HepG2 (cell line): ENCODE data around the gene NLRP13. TPM values are rescaled to one million over a fixed set of nuclear protein-coding genes. Genes with fewer than 3 reads are reported as not detected.

Experiments used
- ATAC-seq: fragments of 200-7000 bp; cut with Tn5 transposase; 3 replicates; pipeline ENCODE4 v1.9.1; 2020; ENCODE audit warnings: mild to moderate bottlenecking, moderate library complexity
- BruUV-seq: library from RNA; stranded (reverse); fragments of 400-500 nt; replicated peaks from 2 replicates; lab custom pipeline; 2021; lab: Mats Ljungman, UMichigan
- CTCF ChIA-PET: fragments of 300-600 bp; formaldehyde crosslinking; extraction: SDS; loops from one replicate; lab custom pipeline; 2021; ENCODE audit warnings: low total read pairs, inconsistent platforms, low intra/inter-chr PET ratio; lab: Yijun Ruan, JAX
- POLR2A ChIA-PET: fragments of 350-600 bp; sonication (Branson Sonifier 250); formaldehyde crosslinking; loops from one replicate; lab custom pipeline; 2020; ENCODE audit warnings: antibody characterized with exemption, inconsistent platforms; lab: Yijun Ruan, JAX
- DNase-seq: peaks from one replicate; pipeline ENCODE4 v3.0.0-alpha.2; 2015; ENCODE audit warnings: low spot score
- FAIRE-seq: peaks from 3 replicates; lab custom pipeline; 2011; peaks lifted over from hg19 to GRCh38; lab: Jason Lieb, UNC
- H2AFZ ChIP-seq: one replicate; pipeline ENCODE4 v1.6.1; 2011; ENCODE audit warnings: low read length, inconsistent platforms
- H3K27ac ChIP-seq: fragments of 300-600 bp; 3 replicates; pipeline ENCODE4 v1.8.0; 2011; ENCODE audit warnings: mixed run types, mild to moderate bottlenecking, mixed read lengths, low read length, inconsistent platforms; ENCODE audit not compliant: insufficient read depth; ENCODE audit errors: extremely low read length
- H3K27me3 ChIP-seq, 2 experiments: fragments of 200-600 bp in 1 of 2; 2 replicates in 1 of 2; 3 replicates in 1 of 2; pipeline versions ENCODE4 v1.6.0 to v1.8.0; 2011; ENCODE audit warnings: low read length in 2 of 2, mild to moderate bottlenecking in 2 of 2, moderate library complexity in 2 of 2, inconsistent platforms in 1 of 2; ENCODE audit not compliant: insufficient read depth in 2 of 2, control insufficient read depth in 1 of 2
- H3K36me3 ChIP-seq, 2 experiments: fragments of 200-600 bp in 1 of 2; replicated peaks in 1 of 2; 2 replicates in 1 of 2; 3 replicates in 1 of 2; pipeline versions ENCODE4 v1.5.1 to v1.8.0; 2011; ENCODE audit warnings: low read length in 2 of 2, inconsistent platforms in 1 of 2; ENCODE audit not compliant: insufficient read depth in 2 of 2, control insufficient read depth in 1 of 2
- H3K4me1 ChIP-seq: 2 replicates; pipeline ENCODE4 v1.5.1; 2012; ENCODE audit warnings: low read length, inconsistent platforms; ENCODE audit not compliant: insufficient read depth
- H3K4me2 ChIP-seq: 2 replicates; pipeline ENCODE4 v1.6.0; 2011; ENCODE audit warnings: low read depth, low read length, inconsistent platforms
- H3K4me3 ChIP-seq, 3 experiments: fragments of 200-600 bp in 1 of 3; sonication (generic), shearing (Covaris generic) in 1 of 3; replicated peaks in 1 of 3; 2 replicates each; pipeline ENCODE4 v1.5.1; 2011 to 2016; ENCODE audit warnings: low read length in 3 of 3, inconsistent platforms in 2 of 3, low read depth in 2 of 3, mild to moderate bottlenecking in 2 of 3, control low read depth in 1 of 3, mixed read lengths in 1 of 3; ENCODE audit not compliant: insufficient read depth in 1 of 3
- H3K79me2 ChIP-seq: one replicate; pipeline ENCODE4 v1.6.1; 2011; ENCODE audit warnings: low read length, inconsistent platforms; ENCODE audit not compliant: insufficient read depth
- H3K9ac ChIP-seq: 2 replicates; pipeline ENCODE4 v1.6.0; 2011; ENCODE audit warnings: mild to moderate bottlenecking, low read depth, low read length, inconsistent platforms; ENCODE audit not compliant: insufficient read depth
- H3K9me3 ChIP-seq: 2 replicates; pipeline ENCODE4 v1.5.1; 2012; ENCODE audit warnings: mild to moderate bottlenecking, low read length
- H4K20me1 ChIP-seq: 2 replicates; pipeline ENCODE4 v1.6.0; 2011; ENCODE audit warnings: inconsistent platforms, mild to moderate bottlenecking, low read length, moderate library complexity; ENCODE audit not compliant: insufficient read depth
- ATF2 ChIP-seq: sonication (generic); formaldehyde crosslinking; IDR thresholded peaks from 2 replicates; pipeline ENCODE4 v1.4.0; 2020; ENCODE audit warnings: missing genetic modification reagents
- ELF1 ChIP-seq: sonication (generic); formaldehyde crosslinking; IDR thresholded peaks from 2 replicates; pipeline ENCODE4 v1.4.0; 2020; ENCODE audit warnings: missing genetic modification reagents
- KAT7 ChIP-seq: IDR thresholded peaks from 2 replicates; pipeline ENCODE4 v1.6.1; 2018; ENCODE audit warnings: borderline replicate concordance, missing compliant biosample characterization
- PPARG ChIP-seq: conservative IDR thresholded peaks from 2 replicates; pipeline ENCODE4 v1.6.1; 2016; ENCODE audit warnings: missing biosample characterization, missing genetic modification reagents
- U2AF2 ChIP-seq: fragments of 200-400 bp; formaldehyde crosslinking; IDR thresholded peaks from 2 replicates; pipeline ENCODE4 v1.6.1; 2017; ENCODE audit warnings: low read depth, mild to moderate bottlenecking, low read length
- ZBTB4 ChIP-seq: sonication (generic); formaldehyde crosslinking; IDR thresholded peaks from 2 replicates; pipeline ENCODE4 v1.4.0; 2020; ENCODE audit warnings: missing genetic modification reagents, mild to moderate bottlenecking, borderline replicate concordance
- ZNF124 ChIP-seq: sonication (generic); formaldehyde crosslinking; IDR thresholded peaks from 2 replicates; pipeline ENCODE4 v1.4.0; 2020; ENCODE audit warnings: missing genetic modification reagents
- ZNF777 ChIP-seq: sonication (generic); formaldehyde crosslinking; IDR thresholded peaks from 2 replicates; pipeline ENCODE4 v1.4.0; 2020; ENCODE audit warnings: missing genetic modification reagents
- WGBS: methylation state at CpG from one replicate; pipeline ENCODE4 v1.1.6; 2017; ENCODE audit warnings: low lambda C conversion rate; 5-methylcytosine and 5-hydroxymethylcytosine counted together
- in situ Hi-C: cut with HindIII; loops from 2 replicates; pipeline ENCODE4 v1.10.0; 2017; ENCODE audit warnings: low pct_unique_long_range_greater_than_20kb; ENCODE audit not compliant: extremely low pct_ligation_motif_present
- intact Hi-C: fragments of 100-400 bp; cut with micrococcal nuclease; formaldehyde crosslinking; loops from one replicate; pipeline ENCODE4 v1.10.0; 2022; ENCODE audit not compliant: unreplicated experiment
- polyA plus RNA-seq, 8 experiments: library from polyadenylated mRNA; depleted of rRNA in 3 of 8; stranded (reverse) in 7 of 8; unstranded in 1 of 8; fragments of >200 nt; fragmentation: Illumina TruSeq in 4 of 8; extraction: Trizol in 4 of 8; gene quantifications; 2 replicates each; pipeline versions ENCODE4 v1.2.1 to v1.2.3, GENCODE V29; 2011 to 2016; ENCODE audit warnings: low read depth in 4 of 8, missing spikeins in 1 of 8, mixed read lengths in 1 of 8; ENCODE audit not compliant: insufficient read depth in 1 of 8
- total RNA-seq, 5 experiments: library from RNA; depleted of rRNA; stranded (reverse); fragments of >200 nt; fragmentation: Illumina TruSeq; extraction: Trizol; gene quantifications; 2 replicates each; pipeline ENCODE4 v1.2.3, GENCODE V29; 2016; ENCODE audit warnings: low read depth in 1 of 5
- TF ChIP-seq, protein P1 (sequence below): sonication (generic); formaldehyde crosslinking; IDR thresholded peaks from 2 replicates; pipeline ENCODE4 v1.5.1; 2020; ENCODE audit warnings: mild to moderate bottlenecking, missing genetic modification reagents, borderline replicate concordance
- TF ChIP-seq, protein P2 (sequence below): conservative IDR thresholded peaks from 2 replicates; pipeline ENCODE4 v1.6.1; 2018; ENCODE audit warnings: missing genetic modification reagents

NLRP13 gene
- total and polyA plus RNA-seq, 2 of the 13 experiments (the other 11 are each of a cell fraction or from before 2014, with no cell fraction given) = not detected

DNA sequence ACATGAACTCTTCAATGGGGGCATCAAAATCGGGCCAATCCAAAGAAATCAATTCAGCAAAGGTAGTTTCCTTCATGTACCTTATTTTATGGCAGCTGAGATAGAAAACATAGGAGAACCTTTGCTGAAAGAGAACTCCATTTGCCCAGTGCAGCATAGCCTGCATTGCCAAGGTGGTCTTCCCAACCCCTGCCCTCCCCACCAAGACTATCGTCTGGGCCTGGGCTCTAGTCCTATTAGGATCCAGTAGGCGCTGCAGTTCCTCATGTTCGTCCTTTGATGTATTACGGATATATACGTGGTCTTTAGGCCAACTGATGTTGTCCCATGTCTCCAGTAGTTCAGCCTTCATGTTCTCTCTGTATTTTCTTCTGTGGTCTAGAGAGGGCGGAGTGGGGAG is 19.2 kb downstream of the NLRP13 start:
- Histone ChIP-seq H3K4me1 (no peaks in the 10 kb centered on the region), H3K9me3 (peaks cover 4% of the 10 kb centered on the region; the same call in 1 of the 2 replicates), H4K20me1 (no peaks in the 10 kb centered on the region), H3K4me2 (no peak overlapping the region), H3K4me3 (no peak overlapping the region), H3K27me3 (peaks cover 0 to 8% of the 10 kb centered on the region in 2 experiments; a peak in 1 of 5 replicates), H3K79me2 (no peaks in the 10 kb centered on the region), H2AFZ (no peak overlapping the region), H3K36me3 (no peaks in the 10 kb centered on the region), H3K9ac (no peak overlapping the region), H3K27ac (no peak overlapping the region)
- intact Hi-C loops = no loop called here
- ATAC-seq = no peak
- TF ChIP-seq ZBTB4 (CRISPR knock-in tag) = no peak
- TF ChIP-seq, protein P1, sequence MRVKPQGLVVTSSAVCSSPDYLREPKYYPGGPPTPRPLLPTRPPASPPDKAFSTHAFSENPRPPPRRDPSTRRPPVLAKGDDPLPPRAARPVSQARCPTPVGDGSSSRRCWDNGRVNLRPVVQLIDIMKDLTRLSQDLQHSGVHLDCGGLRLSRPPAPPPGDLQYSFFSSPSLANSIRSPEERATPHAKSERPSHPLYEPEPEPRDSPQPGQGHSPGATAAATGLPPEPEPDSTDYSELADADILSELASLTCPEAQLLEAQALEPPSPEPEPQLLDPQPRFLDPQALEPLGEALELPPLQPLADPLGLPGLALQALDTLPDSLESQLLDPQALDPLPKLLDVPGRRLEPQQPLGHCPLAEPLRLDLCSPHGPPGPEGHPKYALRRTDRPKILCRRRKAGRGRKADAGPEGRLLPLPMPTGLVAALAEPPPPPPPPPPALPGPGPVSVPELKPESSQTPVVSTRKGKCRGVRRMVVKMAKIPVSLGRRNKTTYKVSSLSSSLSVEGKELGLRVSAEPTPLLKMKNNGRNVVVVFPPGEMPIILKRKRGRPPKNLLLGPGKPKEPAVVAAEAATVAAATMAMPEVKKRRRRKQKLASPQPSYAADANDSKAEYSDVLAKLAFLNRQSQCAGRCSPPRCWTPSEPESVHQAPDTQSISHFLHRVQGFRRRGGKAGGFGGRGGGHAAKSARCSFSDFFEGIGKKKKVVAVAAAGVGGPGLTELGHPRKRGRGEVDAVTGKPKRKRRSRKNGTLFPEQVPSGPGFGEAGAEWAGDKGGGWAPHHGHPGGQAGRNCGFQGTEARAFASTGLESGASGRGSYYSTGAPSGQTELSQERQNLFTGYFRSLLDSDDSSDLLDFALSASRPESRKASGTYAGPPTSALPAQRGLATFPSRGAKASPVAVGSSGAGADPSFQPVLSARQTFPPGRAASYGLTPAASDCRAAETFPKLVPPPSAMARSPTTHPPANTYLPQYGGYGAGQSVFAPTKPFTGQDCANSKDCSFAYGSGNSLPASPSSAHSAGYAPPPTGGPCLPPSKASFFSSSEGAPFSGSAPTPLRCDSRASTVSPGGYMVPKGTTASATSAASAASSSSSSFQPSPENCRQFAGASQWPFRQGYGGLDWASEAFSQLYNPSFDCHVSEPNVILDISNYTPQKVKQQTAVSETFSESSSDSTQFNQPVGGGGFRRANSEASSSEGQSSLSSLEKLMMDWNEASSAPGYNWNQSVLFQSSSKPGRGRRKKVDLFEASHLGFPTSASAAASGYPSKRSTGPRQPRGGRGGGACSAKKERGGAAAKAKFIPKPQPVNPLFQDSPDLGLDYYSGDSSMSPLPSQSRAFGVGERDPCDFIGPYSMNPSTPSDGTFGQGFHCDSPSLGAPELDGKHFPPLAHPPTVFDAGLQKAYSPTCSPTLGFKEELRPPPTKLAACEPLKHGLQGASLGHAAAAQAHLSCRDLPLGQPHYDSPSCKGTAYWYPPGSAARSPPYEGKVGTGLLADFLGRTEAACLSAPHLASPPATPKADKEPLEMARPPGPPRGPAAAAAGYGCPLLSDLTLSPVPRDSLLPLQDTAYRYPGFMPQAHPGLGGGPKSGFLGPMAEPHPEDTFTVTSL (CRISPR knock-in tag) = no peak
- no peak for TF ChIP-seq ATF2
- no peak for TF ChIP-seq PPARG (CRISPR knock-in tag)
- TF ChIP-seq, protein P2, sequence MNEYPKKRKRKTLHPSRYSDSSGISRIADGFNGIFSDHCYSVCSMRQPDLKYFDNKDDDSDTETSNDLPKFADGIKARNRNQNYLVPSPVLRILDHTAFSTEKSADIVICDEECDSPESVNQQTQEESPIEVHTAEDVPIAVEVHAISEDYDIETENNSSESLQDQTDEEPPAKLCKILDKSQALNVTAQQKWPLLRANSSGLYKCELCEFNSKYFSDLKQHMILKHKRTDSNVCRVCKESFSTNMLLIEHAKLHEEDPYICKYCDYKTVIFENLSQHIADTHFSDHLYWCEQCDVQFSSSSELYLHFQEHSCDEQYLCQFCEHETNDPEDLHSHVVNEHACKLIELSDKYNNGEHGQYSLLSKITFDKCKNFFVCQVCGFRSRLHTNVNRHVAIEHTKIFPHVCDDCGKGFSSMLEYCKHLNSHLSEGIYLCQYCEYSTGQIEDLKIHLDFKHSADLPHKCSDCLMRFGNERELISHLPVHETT (CRISPR knock-in tag) = no peak
- no peak for TF ChIP-seq U2AF2
- no peak for TF ChIP-seq ZNF777 (CRISPR knock-in tag)
- no peak for TF ChIP-seq KAT7 (CRISPR knock-in tag)
- TF ChIP-seq ZNF124 (CRISPR knock-in tag) = no peak
- TF ChIP-seq ELF1 = no peak
- no TSS peak for BruUV-seq
- 20% methylated on average over 7 of the region's 7 CpGs for WGBS
- no peak for DNase-seq
- POLR2A ChIA-PET = no interaction called here
- in situ Hi-C loops = no loop called here
- FAIRE-seq = no peak
- CTCF ChIA-PET = no interaction called here
